ENCODE data around the gene HRNR. TPM values are rescaled to one million over a fixed set of nuclear protein-coding genes. Genes with fewer than 3 reads are reported as not detected.

The HRNR gene
- polyA plus RNA-seq, 1 of the 3 experiments (the other 2 are of a cell fraction) = not detected

GRCh38 chr1:152197361-152197941 is 26.5 kb downstream of the HRNR start (continued):
- TF ChIP-seq REST (IDR thresholded peaks at IDR 0.05; ENCODE audit: low read depth, low read length) = no peak
- TF ChIP-seq RCOR1 (IDR thresholded peaks at IDR 0.05; ENCODE audit: low read length) = no peak
- no peak for TF ChIP-seq TCF12 (IDR thresholded peaks at IDR 0.05)

GRCh38 chr1:152191711-152192110 is 32.3 kb downstream of the HRNR start:
- H3K4me2 ChIP-seq = no peak overlapping the region
- peaks cover under 1% of the 10 kb centered on the region for H3F3A ChIP-seq (replicated peaks; ENCODE audit: insufficient read depth)
- no peaks in the 10 kb centered on the region for H3K9me3 ChIP-seq
- H3K27me3 ChIP-seq (ENCODE audit: insufficient read depth) = 0 out of 2 replicates have a peak, but pooled peaks cover 5% of the 10 kb centered on the region
- POLR2A ChIA-PET = no interaction called here
- H3K4me3 ChIP-seq (ENCODE audit: low read depth in 2 of 2, low read length in 1 of 2) = no peak overlapping the region
- H3K9ac ChIP-seq = no peak overlapping the region
- DNase-seq = no peak
- no peak overlapping the region for H3K27ac ChIP-seq (ENCODE audit: low read depth in 2 of 2, low read length in 1 of 2)
- TF ChIP-seq REST (IDR thresholded peaks at IDR 0.05; ENCODE audit: low read depth, low read length) (no peak), RXRA (IDR thresholded peaks at IDR 0.05; ENCODE audit: borderline replicate concordance, low read depth) (no peak), EZH2phosphoT487 (IDR thresholded peaks at IDR 0.05; ENCODE audit: borderline replicate concordance, low read depth) (no peak), FOSL2 (IDR thresholded peaks at IDR 0.05; ENCODE audit: borderline replicate concordance, low read depth) (no peak), EP300 (IDR thresholded peaks at IDR 0.05; ENCODE audit: borderline replicate concordance in 1 of 2, low read depth in 1 of 2, low read length in 1 of 2) (no peak), NRF1 (IDR thresholded peaks at IDR 0.05; ENCODE audit: low read depth, low read length) (no peak), IRF3 (IDR thresholded peaks at IDR 0.05; ENCODE audit: low read depth, low read length) (no peak), FOXJ3 (CRISPR knock-in tag; IDR thresholded peaks at IDR 0.05) (no peak), TEAD4 (IDR thresholded peaks at IDR 0.05; ENCODE audit: borderline replicate concordance, insufficient read depth) (no peak), ZBTB33 (IDR thresholded peaks at IDR 0.05; ENCODE audit: borderline replicate concordance, low read depth) (no peak), ELF1 (IDR thresholded peaks at IDR 0.05) (no peak), USF1 (IDR thresholded peaks at IDR 0.05; ENCODE audit: borderline replicate concordance, low read depth) (no peak), MXI1 (IDR thresholded peaks at IDR 0.05; ENCODE audit: low read depth, low read length) (no peak), FOXM1 (IDR thresholded peaks at IDR 0.05; ENCODE audit: low read depth) (no peak), GABPA (IDR thresholded peaks at IDR 0.05; ENCODE audit: low read depth) (no peak)
- H3K4me1 ChIP-seq (ENCODE audit: control insufficient read depth in 1 of 2, insufficient read depth in 2 of 2, low read depth in 1 of 2, low read length in 1 of 2) = no peaks in the 10 kb centered on the region; a peak in 1 of 4 replicates
- no peak overlapping the region for H2AFZ ChIP-seq (ENCODE audit: low read depth)
- no peaks in the 10 kb centered on the region for H4K20me1 ChIP-seq (ENCODE audit: insufficient read depth)
- CTCF ChIA-PET = interaction anchor here (2.2 kb wide), 1 partner anchor 267 kb away, joined by 7 read pairs; no protein-coding TSS in a partner anchor
- no peaks in the 10 kb centered on the region for H3K36me3 ChIP-seq (replicated peaks in 1 of 2; ENCODE audit: control insufficient read depth in 1 of 2, insufficient read depth in 2 of 2, low read length in 1 of 2)
- H3K9me2 ChIP-seq = no peaks in the 10 kb centered on the region
- H3K79me2 ChIP-seq (ENCODE audit: insufficient read depth) = no peaks in the 10 kb centered on the region

Data from SK-N-SH (cell line).